ENCODE measurements around the gene AADAT. TPM values are rescaled to one million over a fixed set of nuclear protein-coding genes. Genes with fewer than 3 reads are reported as not detected.

The AADAT gene
- total RNA-seq (2022; extraction: Qiagen RNA extraction) = 7.6 to 8.8 TPM (median 7.7 TPM) in 5 replicates

GRCh38 chr4:170089668-170090351, at the start of gene AADAT:
TSS of gene AADAT (minus strand) at chr4:170089956. CDS start at chr4:170089690, 266 bp downstream.

GRCh38 chr4:170026253-170027021, 63.3 kb downstream of the AADAT start, which contains the start of gene MFAP3L:
TSS of gene MFAP3L (minus strand) at chr4:170026395. CDS start at chr4:170005877, 20,518 bp downstream.

Other genes with a start within 250 kb of the AADAT start
- gene MFAP3L, start 63.6 kb downstream of the AADAT start, total RNA-seq (2022; extraction: Qiagen RNA extraction) = 3.3 to 4.8 TPM (median 3.9 TPM) in 5 replicates